Measurements from ENCODE around the gene TAF4.

TAF4 gene

DNA sequence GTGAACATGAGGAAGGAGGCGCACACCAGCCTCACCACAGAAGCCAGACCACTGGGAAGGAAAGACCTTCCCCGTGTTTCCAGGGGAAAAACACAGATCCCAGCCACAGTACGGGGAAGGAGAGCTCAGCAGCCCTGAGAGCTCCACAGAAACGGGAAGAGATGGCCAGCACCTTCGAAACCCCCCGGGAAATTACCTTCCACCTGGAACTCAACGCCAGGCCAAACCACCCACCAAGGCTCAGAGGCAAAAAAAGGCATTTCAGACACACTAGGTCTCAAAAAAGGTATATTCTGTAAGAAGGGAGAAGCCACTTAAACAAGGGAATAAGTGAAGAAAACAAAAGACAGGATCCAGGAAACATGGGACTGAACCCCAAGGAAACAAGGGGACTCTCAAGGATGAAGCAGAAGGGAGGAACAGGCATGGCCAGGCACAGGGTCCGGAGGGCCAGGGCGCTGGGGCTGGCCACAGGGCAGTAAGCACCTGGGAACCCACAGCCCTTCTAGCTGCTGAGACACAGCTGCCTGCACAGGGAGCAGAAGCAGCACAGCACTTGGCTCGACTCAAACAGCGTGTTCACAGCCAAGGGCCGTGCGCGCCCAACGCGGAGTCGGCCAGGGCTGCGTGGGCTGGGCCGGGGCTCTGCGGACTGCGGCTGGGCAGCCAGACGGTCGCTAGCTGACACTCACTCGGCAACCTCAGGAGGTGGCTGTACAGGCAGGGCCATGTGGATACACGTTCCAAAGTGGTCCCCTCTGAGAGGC is 44.6 kb downstream of the TAF4 start:
- TF ChIP-seq POLR2A (IDR thresholded peaks at IDR 0.05; ENCODE audit: low read depth, low read length): no peak
- DNase-seq (ENCODE audit: insufficient read length, low spot score) (no peak), FAIRE-seq (no peak)

DNA sequence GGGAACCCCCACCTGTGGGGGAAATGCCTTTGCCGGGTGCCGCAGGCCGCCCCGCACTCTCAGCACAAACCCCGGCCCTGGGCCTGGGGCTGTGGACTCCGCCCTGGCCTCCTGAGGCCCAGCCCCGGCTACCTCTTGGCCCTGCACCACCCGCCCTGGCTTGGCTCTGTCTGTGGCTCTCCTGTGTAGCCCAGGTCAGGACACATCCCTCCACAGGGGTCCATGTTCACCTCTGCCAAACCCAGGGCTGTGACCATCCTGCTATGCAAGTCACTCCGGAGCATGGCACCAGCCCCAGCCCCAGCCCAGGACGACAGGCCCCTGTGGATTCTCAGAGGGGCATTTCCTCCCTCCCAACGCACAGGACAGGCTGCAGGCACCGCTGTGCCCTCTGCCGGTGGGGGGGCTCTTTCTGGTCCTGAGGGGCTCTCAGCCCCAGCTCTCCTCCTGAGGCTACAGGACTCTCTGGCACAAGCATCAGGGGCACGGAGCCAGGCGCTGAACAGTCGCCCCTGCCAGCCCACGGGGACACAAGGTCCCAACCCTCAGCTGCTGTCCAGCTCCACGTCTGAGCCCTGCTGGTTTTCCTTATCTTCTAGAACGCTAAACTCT is 45.7 kb downstream of the TAF4 start:
- FAIRE-seq (no peak), DNase-seq (ENCODE audit: insufficient read length, low spot score) (no peak)
- no peak for TF ChIP-seq POLR2A (IDR thresholded peaks at IDR 0.05; ENCODE audit: low read depth, low read length)

DNA sequence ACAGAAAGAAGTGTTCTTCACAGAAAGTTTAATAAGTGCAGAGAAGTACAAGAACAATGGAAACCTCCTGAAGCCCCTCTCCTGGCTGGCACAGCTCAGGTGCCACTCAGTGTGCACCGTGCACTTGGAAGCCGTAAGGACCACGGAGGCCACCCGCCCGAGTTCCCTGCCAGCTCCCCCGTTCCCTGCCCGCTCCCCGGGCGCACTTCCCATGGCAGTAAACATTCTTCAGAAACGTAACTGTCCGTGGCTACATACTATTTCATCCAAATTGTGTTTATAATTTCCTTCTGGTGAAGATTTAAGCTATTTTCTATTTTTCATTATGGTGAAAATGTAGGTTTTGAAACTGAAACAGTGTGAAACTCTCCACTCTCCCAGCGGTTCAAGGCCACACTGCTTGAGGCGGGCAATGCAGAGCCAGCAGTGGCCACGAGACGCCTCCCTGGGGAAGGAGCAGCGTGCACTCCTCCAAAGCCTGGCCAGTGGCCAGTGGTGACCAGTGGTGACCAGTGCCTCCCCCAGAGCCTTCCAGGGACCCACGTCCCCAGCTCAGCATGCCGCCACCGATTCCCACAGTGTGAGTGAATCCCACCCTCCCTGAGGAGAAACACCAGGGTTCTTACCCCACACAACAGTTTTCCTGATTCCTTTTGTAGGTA is 46.4 kb downstream of the TAF4 start:
- FAIRE-seq (no peak), DNase-seq (ENCODE audit: insufficient read length, low spot score) (no peak)
- no peak for TF ChIP-seq POLR2A (IDR thresholded peaks at IDR 0.05; ENCODE audit: low read depth, low read length)

DNA sequence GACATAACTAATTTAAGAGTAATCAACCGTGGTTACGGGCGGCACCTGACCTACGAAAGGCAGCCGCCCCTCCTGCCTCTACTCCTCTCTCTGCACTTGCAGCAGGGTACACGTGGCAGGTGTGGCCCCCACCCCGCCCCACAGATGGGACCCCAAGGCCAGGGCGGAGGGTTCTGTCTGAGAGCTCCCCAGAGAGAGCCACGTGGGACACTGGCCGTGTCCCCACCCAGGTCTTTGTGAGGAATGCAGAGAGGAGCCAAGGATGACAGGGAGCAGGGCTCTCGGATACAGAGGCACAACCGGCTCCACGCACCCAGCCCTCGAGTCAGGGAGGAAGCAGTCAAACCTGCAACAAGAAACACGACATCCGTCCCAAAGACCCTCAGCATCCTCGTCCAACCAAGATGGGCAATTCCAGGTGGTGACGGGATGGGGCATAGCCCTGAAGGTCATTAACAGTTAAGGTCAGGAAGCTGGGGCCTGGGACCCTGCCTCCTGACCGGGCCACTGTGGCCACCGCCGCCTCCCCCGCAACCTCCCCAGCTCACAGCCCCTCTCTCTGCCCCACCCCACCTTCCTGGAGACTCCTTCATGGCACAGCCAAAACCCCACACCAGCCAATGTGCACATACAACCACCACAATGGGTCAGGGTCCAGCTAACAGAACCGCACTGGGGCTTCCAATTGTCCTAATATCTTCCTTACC is 47.1 kb downstream of the TAF4 start:
- TF ChIP-seq POLR2A (IDR thresholded peaks at IDR 0.05; ENCODE audit: low read depth, low read length): no peak
- DNase-seq (ENCODE audit: insufficient read length, low spot score) (no peak), FAIRE-seq (no peak)

DNA sequence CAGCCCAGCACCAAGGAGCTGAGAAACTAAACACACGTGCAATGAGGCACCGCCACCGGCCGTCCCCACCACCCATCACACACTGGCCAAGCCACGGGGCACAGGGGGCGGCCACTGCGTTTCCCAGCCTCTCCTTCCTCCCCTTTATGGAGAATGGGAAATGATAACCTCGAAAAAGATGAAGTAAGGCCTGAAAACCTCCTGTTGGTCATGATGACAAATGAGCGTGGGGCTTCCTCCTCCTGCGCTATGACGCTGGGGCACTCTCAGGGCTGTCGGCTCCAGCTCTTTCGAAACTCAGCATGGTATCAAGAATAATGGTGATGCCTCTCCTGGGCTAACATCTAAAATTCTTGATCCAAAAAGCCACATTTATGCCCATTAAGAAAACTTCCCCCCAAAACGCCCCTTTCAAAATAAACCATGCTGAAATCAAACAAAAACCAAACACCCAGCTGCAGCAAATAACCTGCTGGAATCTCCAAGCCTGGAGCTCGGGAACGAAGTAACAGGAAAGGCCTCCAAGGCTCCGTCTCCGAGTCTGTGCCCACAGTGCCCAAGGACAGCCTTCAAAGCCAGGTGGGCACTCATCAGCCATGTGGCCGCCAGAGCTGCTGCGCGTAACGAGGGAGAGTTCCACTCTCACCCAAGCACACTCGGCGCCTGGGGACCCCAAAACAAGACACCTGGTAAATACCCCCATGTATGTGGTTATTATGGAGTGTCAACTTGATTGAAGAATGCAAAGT is 50.0 kb downstream of the TAF4 start:
- DNase-seq (ENCODE audit: insufficient read length, low spot score) (no peak), FAIRE-seq (no peak)
- TF ChIP-seq POLR2A (IDR thresholded peaks at IDR 0.05; ENCODE audit: low read depth, low read length): no peak

DNA sequence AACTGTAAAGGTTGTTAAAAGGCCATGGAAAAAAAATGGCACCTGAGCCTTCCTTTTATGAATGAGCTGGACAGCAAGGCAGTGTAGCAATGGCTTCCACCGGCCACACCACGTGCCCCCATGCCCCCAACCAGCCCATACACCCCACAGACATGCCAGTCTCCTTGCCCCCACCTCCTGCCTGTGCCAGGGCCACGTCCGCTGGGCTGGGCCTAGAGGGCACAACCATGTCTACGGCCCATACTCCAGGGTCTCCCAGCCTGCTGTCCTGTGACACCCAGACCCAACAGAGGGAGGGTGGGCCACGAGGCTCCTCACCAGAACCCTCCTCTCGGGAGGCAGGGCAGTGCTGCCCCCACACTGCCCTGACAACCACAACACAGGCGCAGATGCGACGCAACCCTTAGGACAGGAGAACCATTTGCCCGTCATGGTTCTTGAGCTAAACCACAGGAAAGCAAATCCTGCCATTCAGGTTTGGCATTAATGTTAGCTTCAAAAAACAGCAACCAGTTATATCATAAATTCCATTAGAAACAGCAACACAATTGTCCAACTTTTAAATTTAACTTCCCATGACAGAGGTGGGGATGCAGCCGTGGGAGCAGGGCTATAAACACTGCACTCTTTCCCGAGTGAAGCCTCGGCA is 50.7 kb downstream of the TAF4 start:
- TF ChIP-seq POLR2A (IDR thresholded peaks at IDR 0.05; ENCODE audit: low read depth, low read length): no peak
- FAIRE-seq (no peak), DNase-seq (ENCODE audit: insufficient read length, low spot score) (no peak)

DNA sequence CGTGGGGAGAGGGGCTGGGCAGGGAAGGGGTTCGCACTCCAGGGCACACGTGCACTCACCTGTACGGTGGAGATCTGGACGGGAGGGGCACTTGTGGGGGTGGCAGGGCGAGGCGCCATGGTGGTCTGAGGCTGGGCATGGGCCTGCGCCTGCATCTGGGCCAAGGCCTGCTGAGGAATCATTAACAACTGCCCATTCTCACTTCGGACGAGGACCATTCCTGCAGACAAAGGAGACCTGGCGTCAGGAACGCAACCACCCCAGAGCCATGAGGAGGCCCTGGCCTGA is 51.2 kb downstream of the TAF4 start:
- DNase-seq (ENCODE audit: insufficient read length, low spot score) (no peak), FAIRE-seq (no peak)
- TF ChIP-seq POLR2A (IDR thresholded peaks at IDR 0.05; ENCODE audit: low read depth, low read length): no peak

DNA sequence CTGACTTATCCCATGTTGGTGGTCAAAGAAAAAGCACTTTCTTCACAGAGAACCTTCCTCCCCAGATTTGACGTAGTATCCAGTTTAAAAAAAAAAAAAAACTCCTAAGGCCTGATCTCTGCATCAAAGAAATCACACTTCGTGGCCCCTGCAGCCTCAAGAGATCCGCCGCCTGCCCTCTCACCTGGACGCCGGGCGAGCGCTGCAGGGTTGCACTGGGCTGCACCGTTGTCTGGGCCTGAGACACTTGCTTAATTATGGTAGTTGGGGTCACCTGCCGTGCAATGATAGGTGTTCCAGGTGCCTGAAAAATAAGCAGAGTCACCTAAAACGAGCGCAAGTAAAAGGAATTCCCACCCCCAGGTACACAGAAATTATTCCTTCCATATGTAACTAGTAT is 53.0 kb downstream of the TAF4 start:
- no peak for DNase-seq (ENCODE audit: insufficient read length, low spot score)

DNA sequence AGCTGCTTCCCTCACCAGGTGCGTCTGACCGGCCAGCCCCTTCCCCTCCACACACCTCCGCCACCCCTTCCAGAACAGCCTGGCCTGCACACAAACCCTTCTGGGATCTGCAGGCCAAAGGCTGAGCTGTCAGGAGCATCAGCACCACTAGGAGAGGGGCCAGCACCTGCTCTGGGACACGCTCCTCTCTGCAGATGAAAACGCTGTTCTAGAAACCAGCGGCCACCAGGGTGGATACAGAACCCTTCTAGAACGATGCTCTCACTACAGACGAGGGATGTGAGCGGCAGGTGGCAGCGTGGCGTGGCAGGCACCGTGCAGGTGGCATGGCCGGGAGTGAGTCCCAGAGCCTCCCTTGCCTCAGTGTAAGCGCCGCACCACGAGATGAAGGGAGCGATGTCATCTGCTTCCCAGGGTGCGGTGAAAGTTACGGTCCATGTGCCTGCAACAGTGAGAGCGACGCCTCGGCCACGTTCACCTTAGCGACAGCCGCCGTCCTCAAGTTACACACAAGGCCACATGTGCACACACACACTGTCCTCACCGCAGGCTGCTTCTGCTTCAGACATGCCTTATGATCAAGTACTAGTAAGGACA is 53.6 kb downstream of the TAF4 start:
- DNase-seq (ENCODE audit: insufficient read length, low spot score): no peak
- no peak for FAIRE-seq
- no peak for TF ChIP-seq POLR2A (IDR thresholded peaks at IDR 0.05; ENCODE audit: low read depth, low read length)

More for the DNA sequence above, 53.0 kb downstream of the TAF4 start:
- no peak for FAIRE-seq
- no peak for TF ChIP-seq POLR2A (IDR thresholded peaks at IDR 0.05; ENCODE audit: low read depth, low read length)

DNA sequence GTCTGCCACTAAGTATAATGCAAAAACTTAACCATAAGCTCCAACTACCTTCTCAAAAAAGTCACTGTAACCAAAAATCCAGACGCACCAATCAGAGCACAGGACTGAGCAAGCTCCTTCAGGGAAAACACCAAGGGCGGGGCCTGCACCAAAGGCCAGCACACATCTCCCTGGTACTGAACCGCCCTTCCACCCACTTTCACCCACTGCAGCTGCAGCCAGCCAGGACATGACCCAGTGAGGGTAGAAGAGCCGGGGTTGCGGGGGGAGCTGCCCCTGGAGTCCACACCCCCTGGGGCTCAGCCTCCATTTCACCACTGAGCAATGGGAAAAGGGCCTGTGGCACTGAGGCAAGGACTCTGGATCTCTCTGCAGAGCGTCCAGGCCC is 54.3 kb downstream of the TAF4 start:
- DNase-seq (ENCODE audit: insufficient read length, low spot score) (no peak), FAIRE-seq (no peak)

DNA sequence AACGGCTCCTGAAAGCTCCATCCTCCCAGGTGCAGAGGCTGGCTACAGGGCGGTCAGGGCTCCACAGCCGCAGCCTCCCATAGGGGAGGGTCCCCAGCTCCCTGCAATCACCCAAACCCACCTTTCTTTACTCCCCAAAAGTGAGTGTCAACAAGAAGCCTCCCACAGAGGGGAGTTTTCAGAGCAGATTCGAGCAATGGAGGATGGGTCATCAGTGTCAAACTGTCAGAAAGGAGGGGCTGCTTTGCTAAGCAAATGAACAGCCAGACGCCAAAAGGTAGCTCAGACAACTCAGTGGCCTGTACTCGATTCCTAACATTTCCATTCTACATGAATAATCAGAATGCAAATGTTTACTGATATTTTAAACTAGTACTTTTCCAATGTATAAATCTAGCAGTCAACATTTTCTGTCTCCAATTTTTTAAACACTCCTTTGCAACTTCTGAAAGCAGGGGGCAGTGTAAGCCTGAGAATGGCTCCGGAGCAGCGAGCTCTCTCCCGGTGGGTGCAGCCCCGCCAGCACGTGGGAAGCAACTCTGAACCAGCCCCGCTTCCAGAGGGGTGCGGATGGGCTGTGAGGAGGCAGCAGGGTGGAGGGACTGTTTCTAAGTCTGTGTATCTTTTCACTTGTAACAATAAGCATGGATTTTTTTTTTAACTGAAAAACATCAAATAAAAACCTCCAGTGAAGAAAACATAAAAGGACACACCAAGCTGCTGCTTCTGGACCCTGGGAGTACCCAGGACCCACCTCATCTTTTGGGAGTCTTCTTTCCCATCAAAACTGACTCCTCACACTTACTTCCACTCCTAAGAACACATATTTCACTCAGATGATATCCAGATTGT is 54.9 kb downstream of the TAF4 start:
- TF ChIP-seq POLR2A (IDR thresholded peaks at IDR 0.05; ENCODE audit: low read depth, low read length): no peak
- FAIRE-seq (no peak), DNase-seq (ENCODE audit: insufficient read length, low spot score) (peak; percentile 42)

More for the DNA sequence above, 54.3 kb downstream of the TAF4 start:
- TF ChIP-seq POLR2A (IDR thresholded peaks at IDR 0.05; ENCODE audit: low read depth, low read length): no peak

DNA sequence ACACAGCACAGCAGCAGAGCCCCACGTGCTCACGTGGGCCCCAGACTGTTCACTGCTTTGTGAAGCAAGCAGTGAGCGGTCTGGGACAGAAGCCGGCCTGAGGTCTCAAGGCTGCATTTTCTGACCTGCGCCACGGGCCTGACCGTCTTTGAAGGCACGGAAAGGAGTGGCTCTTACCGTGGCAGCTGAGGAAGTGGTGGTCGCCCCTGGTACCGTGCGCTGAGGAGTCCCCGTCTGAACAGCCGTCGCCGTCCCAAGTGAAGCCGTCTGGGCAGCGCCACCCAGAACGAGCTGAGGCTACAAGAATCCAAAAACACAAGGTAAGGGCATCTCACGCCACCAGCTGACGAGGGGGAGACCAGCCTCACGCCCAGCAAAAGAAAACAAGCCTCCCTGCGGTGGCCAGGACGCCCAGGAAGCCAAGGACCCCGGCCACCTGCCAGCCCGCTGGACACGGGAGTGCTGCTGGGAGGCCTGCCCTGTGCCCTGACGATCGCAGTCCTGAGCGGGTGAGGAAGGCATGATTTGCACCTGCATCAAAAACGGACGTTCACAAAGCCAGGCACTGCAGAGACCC is 55.7 kb downstream of the TAF4 start:
- DNase-seq (ENCODE audit: insufficient read length, low spot score) (no peak), FAIRE-seq (no peak)
- no peak for TF ChIP-seq POLR2A (IDR thresholded peaks at IDR 0.05; ENCODE audit: low read depth, low read length)
